ENCODE measurements around the gene SLC31A1.
"Not testable (repeated sequence)": the region's sequence is repeated elsewhere in the genome, so short reads cannot be mapped to it uniquely, and the experiment has no call there.

Gene SLC31A1

DNA sequence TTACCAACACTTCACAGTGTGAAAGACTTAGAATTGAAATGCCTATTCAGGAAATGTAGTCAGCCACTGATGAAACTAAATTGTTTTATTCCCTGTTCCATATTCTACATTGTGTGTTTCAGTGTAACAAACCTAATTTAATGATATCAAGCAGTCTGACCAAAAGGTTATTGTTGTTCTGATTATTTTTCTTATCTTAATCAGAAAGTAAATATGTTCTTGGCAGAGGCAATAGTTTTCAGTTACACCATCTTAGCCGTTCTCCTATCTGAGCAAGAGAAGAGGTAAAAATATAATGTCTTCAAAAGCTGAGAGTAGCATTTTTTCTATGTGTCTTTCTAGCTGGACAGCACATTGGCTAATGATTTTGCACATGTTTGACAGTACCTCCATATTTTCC, 36.9 kb downstream of the SLC31A1 start:
- DNase-seq (ENCODE audit: low read depth in 4 of 4, low spot score in 1 of 4): no peak

DNA sequence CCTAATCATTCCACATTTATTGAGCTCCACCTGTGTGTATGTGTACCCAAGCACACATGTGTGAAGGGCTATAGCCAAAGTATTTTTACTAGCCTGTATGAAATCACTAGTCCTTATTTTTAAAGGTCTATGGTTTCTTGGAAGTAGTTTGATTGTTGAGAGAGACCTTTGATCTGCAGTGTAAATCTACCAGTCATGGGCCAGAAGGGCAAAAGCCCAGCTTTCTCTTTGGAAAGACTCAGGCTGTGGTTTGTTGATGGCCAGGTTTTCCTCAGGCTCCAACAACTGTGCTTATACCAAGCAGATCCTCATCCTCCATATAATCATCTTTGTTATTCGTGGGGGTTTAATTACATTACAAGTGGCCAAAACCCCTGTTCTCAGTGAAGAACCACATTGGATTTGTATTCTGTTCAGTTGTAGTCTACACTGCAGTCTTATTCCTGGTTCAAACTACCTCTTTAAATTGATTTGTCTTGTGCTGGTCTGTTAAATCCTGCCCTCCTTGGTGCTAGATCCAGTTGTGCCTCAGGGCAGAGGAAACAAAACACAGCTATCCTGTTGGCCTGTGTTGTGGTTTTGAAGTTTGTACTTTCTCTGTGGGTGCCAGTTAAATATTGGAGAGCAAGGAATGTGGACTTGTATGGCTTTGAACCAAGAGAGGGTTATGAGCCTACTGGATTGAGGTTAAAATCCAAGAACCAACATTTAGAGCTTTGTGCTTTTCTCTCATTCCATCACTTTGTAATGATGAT, 40.8 kb downstream of the SLC31A1 start:
- no peak for DNase-seq (ENCODE audit: low read depth in 4 of 4, low spot score in 1 of 4)

DNA sequence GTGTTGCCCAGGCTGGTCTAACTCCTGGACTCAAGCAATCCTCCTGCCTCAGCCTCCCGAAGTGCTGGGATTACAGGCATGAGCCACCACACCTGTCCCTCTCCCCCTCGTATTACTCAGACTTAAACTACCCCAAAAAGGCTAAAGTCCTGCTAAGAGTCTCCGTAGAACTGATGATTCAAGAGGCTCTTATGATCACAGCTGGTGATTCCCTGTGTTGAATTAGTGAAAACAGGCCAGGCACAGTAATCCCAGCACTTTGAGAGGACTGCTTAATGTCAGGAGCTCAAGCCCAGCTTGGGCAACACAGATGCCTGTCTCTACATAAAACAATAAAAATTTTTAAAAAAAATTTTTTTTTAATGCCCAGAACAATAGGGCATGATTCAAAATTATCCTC, 44.8 kb downstream of the SLC31A1 start:
- no peak for DNase-seq (ENCODE audit: low read depth in 4 of 4, low spot score in 1 of 4)

DNA sequence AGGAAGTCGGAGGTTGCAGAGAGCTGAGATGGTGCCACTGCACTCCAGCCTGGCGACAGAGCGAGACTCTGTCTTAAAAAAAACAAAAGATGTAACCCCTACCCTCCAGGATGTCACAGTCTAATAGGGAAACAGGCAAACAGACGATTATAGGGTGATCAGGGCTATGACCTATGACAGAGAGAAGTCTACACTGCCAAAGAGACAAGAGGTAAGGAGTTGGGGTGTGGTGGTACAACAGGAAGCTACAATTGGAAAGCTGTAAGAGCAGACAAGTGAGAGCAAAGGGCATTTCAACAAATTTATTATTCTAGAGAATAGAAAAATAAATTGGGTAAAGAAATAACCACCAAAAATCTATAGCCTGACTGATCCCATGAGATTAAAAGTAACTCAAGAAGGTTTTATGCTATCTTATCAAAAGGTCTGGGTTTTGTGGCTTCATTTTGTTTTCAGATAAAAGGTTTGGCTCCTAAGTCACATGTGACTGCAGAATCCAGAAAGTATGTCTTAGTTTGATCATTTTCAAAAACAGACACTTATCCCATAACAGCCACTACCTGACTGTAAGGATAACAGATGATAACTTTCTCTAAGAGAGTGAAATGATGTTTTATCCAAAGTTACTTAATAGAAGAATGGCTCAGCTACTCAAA, 46.7 kb downstream of the SLC31A1 start:
- no peak for DNase-seq (ENCODE audit: low read depth in 4 of 4, low spot score in 1 of 4)

DNA sequence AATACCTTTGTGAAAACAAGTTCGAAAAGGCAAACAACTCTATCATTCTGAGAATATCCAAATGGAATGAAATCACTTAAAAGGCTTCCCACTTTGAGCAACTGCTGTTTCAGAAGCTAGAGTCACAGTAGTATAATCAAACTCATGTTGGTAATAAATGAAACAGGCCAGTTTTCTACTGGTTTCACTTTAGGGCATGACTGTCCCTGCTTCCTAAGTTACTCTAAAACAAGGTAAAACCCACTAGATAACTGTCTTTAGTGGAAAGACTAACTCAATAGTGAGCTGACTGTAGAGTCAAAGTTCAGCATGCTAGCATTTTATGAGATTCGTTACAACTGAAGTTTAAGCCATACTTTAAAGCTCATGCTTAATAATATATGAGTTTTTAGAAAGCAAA, 48.0 kb downstream of the SLC31A1 start:
- no peak for DNase-seq (ENCODE audit: low read depth in 4 of 4, low spot score in 1 of 4)

DNA sequence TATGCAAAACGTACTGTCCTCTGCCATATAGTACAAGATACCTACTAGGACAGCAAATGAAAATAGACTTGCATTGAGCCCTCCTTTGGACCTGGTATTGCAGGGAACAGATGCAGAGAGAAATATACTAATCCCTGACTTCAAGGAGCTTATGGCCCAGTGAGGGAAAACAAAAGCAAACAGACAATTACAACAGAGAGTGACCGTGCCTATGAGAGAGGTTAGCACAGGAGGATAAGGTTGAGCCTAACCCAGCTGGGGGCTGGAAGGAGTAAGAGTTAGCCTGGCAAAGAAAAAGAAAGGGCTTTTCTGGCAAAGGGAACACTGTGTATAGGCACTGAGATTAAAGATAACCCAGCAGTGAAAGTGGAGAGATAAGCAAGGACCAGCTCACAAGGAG, 48.5 kb downstream of the SLC31A1 start:
- no peak for DNase-seq (ENCODE audit: low read depth in 4 of 4, low spot score in 1 of 4)

DNA sequence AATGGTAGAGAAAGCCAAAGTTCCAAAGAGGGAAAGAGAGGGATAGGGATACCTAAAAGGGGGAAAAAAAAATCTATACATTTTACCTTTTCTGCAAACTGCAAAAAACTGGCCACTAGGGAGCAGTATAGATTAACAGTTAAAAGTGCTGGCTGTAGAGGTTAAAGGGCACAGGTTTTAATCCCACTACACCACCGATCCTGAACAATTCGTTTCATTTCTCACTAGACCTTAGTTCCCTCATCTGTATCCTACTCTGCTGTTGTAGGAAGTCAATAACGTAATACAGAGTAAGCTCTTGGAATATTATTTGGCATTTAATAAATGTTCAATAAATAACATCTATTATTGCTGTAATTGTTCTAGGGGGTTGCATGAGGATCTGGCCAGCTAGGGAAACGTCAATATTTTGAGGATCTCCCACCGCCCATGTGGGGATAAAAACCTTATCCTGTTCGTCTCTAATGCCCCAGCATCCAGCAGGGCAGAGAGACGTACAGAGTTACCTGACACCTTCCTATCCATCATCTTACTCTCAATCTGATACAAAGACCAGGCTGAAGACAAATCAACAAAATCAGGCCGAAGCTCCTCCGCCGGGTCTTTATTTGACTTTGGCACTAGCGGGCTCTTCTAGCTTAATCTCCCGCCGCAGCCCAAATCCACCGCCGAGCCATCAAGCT, 53.3 kb downstream of the SLC31A1 start:
- peak in 1 of 4 experiments; percentile 15 for DNase-seq (ENCODE audit: low read depth in 4 of 4, low spot score in 1 of 4)

DNA sequence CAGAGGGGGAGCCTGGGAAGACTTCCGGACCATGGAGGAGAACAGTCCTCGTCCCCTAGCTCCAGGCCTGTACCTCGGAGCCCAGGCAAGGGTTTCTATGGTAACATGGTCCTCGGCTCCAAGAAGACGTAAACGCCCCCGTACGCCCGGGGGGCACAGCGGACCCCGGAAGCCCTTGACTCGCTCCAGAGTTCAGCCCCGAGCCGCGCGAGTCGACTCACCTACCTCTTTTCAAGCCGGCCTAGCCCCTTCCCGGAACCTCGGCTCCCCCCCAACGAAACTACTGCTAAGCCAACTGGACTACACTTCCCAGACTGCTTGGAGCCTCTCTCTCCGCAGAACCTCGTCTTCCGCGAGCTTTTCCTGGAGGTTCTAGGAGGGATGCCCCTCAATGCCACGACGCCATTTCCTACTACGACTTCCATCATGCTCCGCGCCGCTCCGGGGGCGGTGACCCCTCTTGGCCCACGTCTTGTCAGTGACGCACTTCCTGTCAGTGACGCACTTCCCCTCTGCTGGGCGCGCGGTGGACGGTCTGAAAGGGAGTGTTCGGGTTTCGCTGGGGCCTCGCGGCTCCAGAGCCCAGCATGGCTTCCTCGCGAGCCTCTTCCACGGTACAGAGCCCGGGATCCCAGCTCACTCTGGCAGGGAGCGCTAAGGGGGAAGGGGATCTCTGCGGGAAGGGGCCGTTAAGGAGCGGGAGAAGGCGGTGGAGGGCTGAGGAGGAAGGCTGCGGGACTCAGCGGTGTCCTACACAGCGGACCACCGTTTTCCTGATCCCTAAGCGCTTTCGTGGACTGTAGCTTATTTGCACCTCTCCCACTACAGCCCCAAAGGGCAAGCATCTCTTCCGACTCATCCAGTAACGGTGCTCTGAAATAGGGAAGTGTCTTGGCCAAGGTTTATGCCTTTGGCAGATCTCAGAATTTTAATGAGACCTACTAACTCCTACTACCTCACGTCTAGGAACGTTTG, 54.1 kb downstream of the SLC31A1 start, which contains the start of the genes CDC26 and PRPF4:
Gene CDC26, minus strand, starts transcription at position 416 of the 975 bp plus-strand sequence. CDS start 3,065 bp downstream, outside the sequence.
Gene PRPF4, plus strand, starts transcription at position 502 of the 975 bp plus-strand sequence. Its CDS starts 86 bp downstream, at position 588.
- DNase-seq (ENCODE audit: low read depth in 4 of 4, low spot score in 1 of 4): peak; percentile 92 to 95 (median 94)

DNA sequence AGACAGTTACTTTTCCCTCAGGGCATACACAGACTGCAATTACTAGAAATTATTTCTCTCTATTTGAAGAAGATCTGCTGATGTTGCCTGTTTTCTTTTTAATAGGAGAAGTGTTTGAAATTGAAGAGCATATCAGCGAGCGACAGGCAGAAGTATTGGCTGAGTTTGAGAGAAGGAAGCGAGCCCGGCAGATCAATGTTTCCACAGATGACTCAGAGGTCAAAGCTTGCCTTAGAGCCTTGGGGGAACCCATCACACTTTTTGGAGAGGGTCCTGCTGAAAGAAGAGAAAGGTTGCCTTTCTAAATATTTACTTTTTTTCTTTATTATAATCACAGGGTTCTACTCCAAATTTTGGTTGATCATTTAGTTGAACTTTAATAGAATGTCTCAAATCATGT, 57.5 kb downstream of the SLC31A1 start:
- DNase-seq (ENCODE audit: low read depth in 4 of 4, low spot score in 1 of 4): no peak

DNA sequence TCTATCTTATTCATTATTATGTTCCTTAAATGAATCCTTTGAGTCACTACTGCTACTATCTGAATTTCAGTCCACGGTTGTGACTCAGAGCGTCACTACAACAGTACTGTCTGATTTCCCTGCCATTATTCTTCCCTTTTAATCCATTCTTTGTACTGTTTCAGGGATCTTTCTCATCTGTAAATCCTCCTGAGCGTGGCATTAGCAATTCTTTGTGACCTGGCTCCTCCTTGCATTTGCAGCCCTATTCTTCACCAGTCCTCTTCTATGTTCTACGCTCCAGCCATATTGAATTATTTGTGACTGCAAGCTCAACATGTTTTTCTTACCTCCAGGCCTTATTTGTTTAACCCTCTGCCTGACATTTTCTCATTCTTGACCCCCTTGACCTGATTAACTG, 60.0 kb downstream of the SLC31A1 start:
- DNase-seq (ENCODE audit: low read depth in 4 of 4, low spot score in 1 of 4): no peak

DNA sequence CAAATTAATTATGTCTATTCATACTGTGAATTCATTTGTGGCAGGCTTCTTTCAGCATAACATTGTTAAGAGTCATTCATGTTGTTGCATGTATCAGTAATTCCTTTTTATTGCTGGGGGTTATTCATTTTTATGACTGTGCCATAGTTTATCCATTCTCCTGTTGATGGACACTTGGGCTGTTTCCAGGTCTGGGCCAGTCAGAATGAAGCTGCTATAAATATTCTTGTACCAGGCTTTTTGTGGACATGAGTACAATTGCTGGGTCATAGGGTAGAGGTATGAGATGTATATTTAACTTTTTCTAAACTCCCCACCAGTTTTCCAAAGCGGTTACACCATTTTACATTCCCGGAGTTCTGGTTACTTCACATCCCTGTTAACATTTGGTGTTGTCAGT, 67.7 kb downstream of the SLC31A1 start:
- DNase-seq (ENCODE audit: low read depth in 4 of 4, low spot score in 1 of 4): no peak

DNA sequence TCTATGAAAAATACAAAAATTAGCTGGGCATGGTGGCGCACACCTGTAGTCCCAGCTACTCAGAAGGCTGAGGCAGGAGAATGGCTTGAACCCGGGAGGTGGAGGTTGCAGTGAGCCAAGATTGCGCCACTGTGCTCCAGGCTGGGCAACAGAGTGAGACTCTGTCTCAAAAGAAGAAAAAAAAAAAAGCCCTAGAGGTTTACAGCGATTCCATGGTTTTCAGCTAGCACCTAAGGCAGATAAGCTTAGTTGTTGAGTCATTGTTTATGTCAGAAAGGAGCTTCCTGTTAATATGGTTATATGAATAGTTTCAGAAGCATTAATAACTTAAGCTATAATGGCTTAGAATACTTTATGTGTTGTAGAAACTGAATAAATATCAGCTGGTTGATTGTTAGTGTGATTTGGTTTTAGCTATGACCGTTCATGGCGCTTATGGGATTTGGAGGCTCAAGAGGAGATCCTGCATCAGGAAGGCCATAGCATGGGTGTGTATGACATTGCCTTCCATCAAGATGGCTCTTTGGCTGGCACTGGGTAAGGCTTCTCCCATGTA, 68.8 kb downstream of the SLC31A1 start:
- no peak for DNase-seq (ENCODE audit: low read depth in 4 of 4, low spot score in 1 of 4)

DNA sequence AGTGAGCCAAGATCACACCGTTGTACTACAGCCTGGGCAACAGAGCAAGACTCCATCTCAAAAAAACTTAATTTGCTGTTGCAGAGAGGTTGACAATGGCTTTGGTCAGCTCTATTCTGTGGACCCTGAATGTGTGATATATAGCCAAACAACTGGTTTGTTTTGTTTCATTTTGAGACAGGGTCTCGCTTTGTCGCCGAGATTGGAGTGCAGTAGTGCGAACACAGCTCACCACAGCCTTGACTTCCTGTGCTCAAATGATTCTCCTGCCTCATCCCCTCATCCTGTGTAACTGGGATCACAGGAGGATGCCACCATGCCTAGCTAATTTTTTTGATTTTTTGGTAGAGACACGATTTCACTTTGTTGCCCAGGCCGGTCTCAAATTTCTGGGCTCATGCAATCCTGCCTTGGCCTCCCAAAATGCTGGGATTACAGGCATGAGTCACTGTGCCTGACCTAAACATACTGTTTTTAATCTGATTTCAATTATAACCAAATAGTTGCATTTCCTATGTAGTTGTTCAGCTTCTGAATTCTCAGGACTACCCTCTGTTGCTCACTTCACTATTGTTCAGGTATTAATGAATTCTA, 72.0 kb downstream of the SLC31A1 start:
- no peak for DNase-seq (ENCODE audit: low read depth in 4 of 4, low spot score in 1 of 4)

DNA sequence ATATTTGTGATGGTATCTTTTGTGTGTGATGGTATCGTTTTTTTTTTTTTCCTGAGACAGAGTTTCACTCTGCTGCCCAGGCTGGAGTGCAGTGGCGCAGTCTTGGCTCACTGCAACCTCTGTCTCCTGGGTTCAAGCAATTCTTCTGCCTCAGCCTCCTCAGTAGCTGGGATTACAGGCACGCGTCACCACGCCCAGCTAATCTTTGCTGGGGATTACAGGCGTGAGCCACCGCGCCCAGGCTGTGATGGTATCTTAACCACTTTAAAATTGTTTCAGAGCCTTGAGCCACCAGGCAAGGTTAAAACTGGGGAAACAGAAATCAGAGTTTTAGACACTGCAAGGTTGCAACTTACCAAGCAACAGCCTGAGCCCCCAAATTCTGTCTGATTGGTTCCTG, 74.9 kb downstream of the SLC31A1 start:
- not testable (repeated sequence) for DNase-seq (ENCODE audit: low read depth in 4 of 4, low spot score in 1 of 4)

DNA sequence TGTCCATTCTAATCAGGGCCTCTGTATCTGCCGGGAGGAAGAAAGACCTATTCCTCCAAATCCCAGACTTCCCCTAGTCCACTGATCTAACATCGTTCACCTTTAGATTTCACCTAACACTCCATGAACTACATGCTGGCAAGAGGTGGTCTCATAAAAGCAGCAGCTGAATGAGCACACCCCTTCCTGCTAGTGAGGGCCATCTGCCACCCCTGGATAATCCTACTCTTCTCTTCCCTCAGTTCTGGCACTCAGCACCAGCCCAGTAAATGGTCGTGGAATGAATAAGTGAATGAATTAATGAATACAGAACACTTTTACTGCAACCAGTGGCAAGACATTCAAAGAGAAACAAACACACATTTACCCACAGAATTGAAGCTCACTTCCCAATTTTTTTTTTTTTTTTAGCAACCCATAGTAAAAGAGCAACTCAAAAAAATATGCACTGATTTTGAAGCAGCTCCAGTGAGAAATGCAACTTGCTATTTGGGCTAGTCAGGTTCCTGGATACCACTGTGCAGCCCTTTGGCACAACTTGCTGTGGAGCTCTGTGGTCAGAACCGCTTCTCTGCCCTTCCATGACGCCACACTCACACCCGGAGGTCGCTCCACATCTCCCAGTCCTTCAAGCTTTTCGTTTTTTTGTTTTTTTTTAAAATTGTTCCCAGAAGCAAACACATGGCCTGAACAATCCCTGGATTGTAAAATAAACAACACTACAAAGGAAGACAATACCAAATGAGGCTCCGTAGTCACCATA, 75.6 kb downstream of the SLC31A1 start:
- DNase-seq (ENCODE audit: low read depth in 4 of 4, low spot score in 1 of 4): no peak

DNA sequence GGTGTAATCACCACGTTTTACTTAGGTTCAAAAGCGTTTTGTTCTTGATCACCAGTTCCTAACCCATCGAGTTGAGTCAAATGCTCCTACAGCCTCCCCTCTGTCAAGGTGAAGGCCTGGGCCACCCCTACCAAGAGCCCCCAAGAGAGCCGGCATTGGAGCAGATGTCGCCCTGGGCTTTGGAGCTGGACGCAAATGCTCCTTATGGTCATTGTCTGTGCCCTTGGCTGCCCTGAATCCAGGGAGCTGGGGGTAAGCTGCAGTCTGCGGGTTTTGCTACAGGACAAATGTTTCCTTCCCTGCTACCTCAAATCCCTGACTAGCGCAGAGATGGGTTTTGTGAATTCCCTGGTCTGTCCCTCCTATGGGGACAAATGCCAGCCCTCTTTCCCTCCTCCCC, 77.0 kb downstream of the SLC31A1 start:
- no peak for DNase-seq (ENCODE audit: low read depth in 4 of 4, low spot score in 1 of 4)

DNA sequence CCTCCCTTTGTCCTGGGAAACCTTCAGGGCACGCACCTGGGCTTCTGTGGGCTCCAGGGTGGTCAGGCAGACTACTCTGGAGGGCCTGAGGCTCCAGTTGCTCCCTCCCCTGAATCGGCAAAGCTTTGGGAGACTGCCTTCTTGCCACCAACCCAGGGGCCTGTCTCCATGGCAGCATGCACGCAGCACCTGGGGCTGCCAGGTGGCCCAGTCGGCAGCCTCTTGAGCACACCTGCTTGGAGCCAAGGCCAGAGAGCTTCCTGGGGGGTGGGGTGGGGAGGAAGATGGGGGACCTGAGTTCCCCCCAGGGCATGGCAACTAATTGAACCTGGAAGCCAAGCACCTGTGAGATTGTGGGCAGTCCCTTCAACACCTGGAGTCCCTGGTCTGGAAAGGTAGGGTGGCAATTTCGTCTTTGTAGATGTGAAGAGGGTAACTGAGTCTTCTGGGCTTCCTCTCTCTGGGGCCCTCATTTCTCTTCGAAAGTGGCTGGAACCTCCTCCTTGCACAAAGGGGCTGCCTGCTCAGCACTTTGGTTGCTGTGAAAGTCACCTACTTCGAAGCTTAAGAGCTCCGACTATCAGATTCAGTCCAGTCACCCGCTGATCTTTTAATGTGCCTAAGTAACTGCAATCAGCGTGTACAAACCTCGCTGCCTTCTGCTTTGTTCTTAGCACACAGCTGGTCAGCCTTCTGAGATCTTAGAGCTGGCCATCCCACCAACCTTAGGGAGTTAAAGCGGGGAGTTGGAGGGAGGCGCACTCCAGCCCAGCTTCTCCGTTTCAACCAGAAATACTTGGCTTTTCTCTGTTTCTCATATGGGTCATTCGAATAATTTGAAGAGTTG, 77.8 kb downstream of the SLC31A1 start:
- no peak for DNase-seq (ENCODE audit: low read depth in 4 of 4, low spot score in 1 of 4)

DNA sequence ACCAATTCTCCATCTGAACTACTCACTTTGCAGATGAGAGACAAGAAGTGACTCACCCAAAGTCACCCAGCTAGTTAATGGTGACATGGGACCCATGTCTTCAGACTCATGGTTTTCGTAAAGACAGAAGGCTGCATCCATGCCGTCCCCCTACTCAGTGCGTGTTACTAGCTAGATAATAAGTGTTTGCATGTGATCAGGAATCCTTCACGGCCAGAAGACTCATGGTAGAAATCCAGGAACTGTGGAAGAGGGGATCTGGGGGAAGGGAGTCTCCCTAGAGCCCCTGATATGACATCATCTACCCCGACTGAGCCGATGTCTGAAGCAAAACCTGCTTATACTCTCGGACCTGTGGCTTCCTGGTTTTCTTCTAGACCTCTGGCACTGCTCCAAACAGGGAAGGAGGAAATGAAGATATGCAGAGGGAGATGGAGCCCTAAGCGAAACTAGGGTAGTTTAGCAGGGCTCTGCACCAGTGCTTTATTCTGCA, 78.5 kb downstream of the SLC31A1 start:
- no peak for DNase-seq (ENCODE audit: low read depth in 4 of 4, low spot score in 1 of 4)

Data from stimulated activated CD4-positive, alpha-beta T cell treated with anti-CD3 and anti-CD28 coated beads, Interleukin-1b, Interleukin-23, amount 100 ng/mL, for 24 hours (primary cell).